MM.1S (cell line): ENCODE measurements around the gene PDE6A.

ENCODE experiments used
- DNase-seq: peaks from one replicate; pipeline ENCODE4 v3.0.0-alpha.2; 2015
- H2AFZ ChIP-seq: fragments of 300-600 bp; sonication (generic); 2 replicates; pipeline ENCODE4 v1.6.0; 2016; ENCODE audit warnings: antibody characterized with exemption, low read length
- H3F3A ChIP-seq: fragments of 300-600 bp; sonication (generic); 2 replicates; pipeline ENCODE4 v1.6.1; 2016; ENCODE audit warnings: mild to moderate bottlenecking, antibody characterized with exemption, low read length, moderate library complexity, mixed read lengths; ENCODE audit not compliant: insufficient read depth
- H3K27ac ChIP-seq: fragments of 300-600 bp; sonication (generic); 2 replicates; pipeline ENCODE4 v1.5.1; 2016; ENCODE audit warnings: mild to moderate bottlenecking, low read length
- H3K27me3 ChIP-seq: fragments of 300-600 bp; sonication (generic); replicated peaks from 2 replicates; pipeline ENCODE4 v1.6.0; 2016; ENCODE audit warnings: low read length; ENCODE audit not compliant: insufficient read depth
- H3K36me3 ChIP-seq: fragments of 300-600 bp; sonication (generic); replicated peaks from 2 replicates; pipeline ENCODE4 v1.6.1; 2016; ENCODE audit warnings: mild to moderate bottlenecking, low read length, mixed read lengths; ENCODE audit not compliant: insufficient read depth
- H3K4me1 ChIP-seq: fragments of 300-600 bp; sonication (generic); 2 replicates; pipeline ENCODE4 v1.6.1; 2016; ENCODE audit warnings: low read length, mixed read lengths
- H3K4me2 ChIP-seq: fragments of 300-600 bp; sonication (generic); 2 replicates; pipeline ENCODE4 v1.6.0; 2016; ENCODE audit warnings: low read depth, low read length
- H3K4me3 ChIP-seq: fragments of 300-600 bp; sonication (generic); 2 replicates; pipeline ENCODE4 v1.5.1; 2016; ENCODE audit warnings: low read length, mixed read lengths
- H3K79me2 ChIP-seq: fragments of 300-600 bp; sonication (generic); 2 replicates; pipeline ENCODE4 v1.6.1; 2016; ENCODE audit warnings: mixed run types, low read length, mixed read lengths
- H3K9ac ChIP-seq: fragments of 300-600 bp; sonication (generic); 2 replicates; pipeline ENCODE4 v1.6.1; 2016; ENCODE audit warnings: low read length, mixed read lengths
- H3K9me2 ChIP-seq: fragments of 300-600 bp; sonication (generic); replicated peaks from 2 replicates; pipeline ENCODE4 v1.6.1; 2016; ENCODE audit warnings: mild to moderate bottlenecking, low read length, mixed read lengths; ENCODE audit not compliant: insufficient read depth
- H3K9me3 ChIP-seq: fragments of 300-600 bp; sonication (generic); replicated peaks from 2 replicates; pipeline ENCODE4 v1.6.1; 2016; ENCODE audit warnings: mild to moderate bottlenecking, low read length, mixed read lengths; ENCODE audit not compliant: insufficient read depth
- H4K20me1 ChIP-seq: fragments of 300-600 bp; sonication (generic); 2 replicates; pipeline ENCODE4 v1.6.1; 2016; ENCODE audit warnings: mild to moderate bottlenecking, low read length, moderate library complexity, mixed read lengths; ENCODE audit not compliant: insufficient read depth
- EZH2 ChIP-seq: fragments of 300-600 bp; sonication (generic); optimal IDR thresholded peaks from 2 replicates; pipeline ENCODE3; 2017; ENCODE audit warnings: low read depth, mild to moderate bottlenecking, antibody characterized with exemption, low read length, mixed read lengths
- EZH2phosphoT487 ChIP-seq: fragments of 300-600 bp; sonication (generic); IDR thresholded peaks from 2 replicates; pipeline ENCODE4 v1.6.1; 2018; ENCODE audit warnings: antibody characterized with exemption, low read length
- TF ChIP-seq, protein P1 (sequence below): fragments of 300-600 bp; sonication (generic); IDR thresholded peaks from 2 replicates; pipeline ENCODE4 v1.5.1; 2016; ENCODE audit warnings: antibody characterized with exemption, low read length, mixed read lengths

The PDE6A gene

GRCh38 chr5:149911031-149911430 is 33.6 kb downstream of the PDE6A start:
- no peak overlapping the region for H3K27ac ChIP-seq
- DNase-seq = no peak
- no peak overlapping the region for H3K4me3 ChIP-seq
- H3K9me3 ChIP-seq = no peaks in the 10 kb centered on the region
- no peaks in the 10 kb centered on the region for H4K20me1 ChIP-seq
- H3K4me2 ChIP-seq = no peak overlapping the region
- TF ChIP-seq EZH2 (no peak), EZH2phosphoT487 (no peak)
- TF ChIP-seq, protein P1, sequence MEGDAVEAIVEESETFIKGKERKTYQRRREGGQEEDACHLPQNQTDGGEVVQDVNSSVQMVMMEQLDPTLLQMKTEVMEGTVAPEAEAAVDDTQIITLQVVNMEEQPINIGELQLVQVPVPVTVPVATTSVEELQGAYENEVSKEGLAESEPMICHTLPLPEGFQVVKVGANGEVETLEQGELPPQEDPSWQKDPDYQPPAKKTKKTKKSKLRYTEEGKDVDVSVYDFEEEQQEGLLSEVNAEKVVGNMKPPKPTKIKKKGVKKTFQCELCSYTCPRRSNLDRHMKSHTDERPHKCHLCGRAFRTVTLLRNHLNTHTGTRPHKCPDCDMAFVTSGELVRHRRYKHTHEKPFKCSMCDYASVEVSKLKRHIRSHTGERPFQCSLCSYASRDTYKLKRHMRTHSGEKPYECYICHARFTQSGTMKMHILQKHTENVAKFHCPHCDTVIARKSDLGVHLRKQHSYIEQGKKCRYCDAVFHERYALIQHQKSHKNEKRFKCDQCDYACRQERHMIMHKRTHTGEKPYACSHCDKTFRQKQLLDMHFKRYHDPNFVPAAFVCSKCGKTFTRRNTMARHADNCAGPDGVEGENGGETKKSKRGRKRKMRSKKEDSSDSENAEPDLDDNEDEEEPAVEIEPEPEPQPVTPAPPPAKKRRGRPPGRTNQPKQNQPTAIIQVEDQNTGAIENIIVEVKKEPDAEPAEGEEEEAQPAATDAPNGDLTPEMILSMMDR = no peak
- no peak overlapping the region for H3K9ac ChIP-seq
- H3K36me3 ChIP-seq = no peaks in the 10 kb centered on the region
- no peak overlapping the region for H2AFZ ChIP-seq
- no peaks in the 10 kb centered on the region for H3K79me2 ChIP-seq
- H3F3A ChIP-seq = no peaks in the 10 kb centered on the region
- no peaks in the 10 kb centered on the region for H3K27me3 ChIP-seq
- H3K4me1 ChIP-seq = 0 out of 2 replicates have a peak, but pooled peaks cover 3% of the 10 kb centered on the region
- H3K9me2 ChIP-seq = no peaks in the 10 kb centered on the region

GRCh38 chr5:149907828-149908227 is 36.8 kb downstream of the PDE6A start:
- no peaks in the 10 kb centered on the region for H3K36me3 ChIP-seq
- no peak overlapping the region for H2AFZ ChIP-seq
- H3K4me3 ChIP-seq = no peak overlapping the region
- no peaks in the 10 kb centered on the region for H3K79me2 ChIP-seq
- no peak overlapping the region for H3K9ac ChIP-seq
- H4K20me1 ChIP-seq = no peaks in the 10 kb centered on the region
- no peaks in the 10 kb centered on the region for H3K27me3 ChIP-seq
- H3K9me2 ChIP-seq = no peaks in the 10 kb centered on the region
- TF ChIP-seq, protein P1 = no peak
- TF ChIP-seq EZH2phosphoT487 (no peak), EZH2 (no peak)
- H3K4me2 ChIP-seq = no peak overlapping the region
- no peaks in the 10 kb centered on the region for H3K4me1 ChIP-seq
- no peaks in the 10 kb centered on the region for H3F3A ChIP-seq
- no peaks in the 10 kb centered on the region for H3K9me3 ChIP-seq
- no peak for DNase-seq
- no peak overlapping the region for H3K27ac ChIP-seq

DNA sequence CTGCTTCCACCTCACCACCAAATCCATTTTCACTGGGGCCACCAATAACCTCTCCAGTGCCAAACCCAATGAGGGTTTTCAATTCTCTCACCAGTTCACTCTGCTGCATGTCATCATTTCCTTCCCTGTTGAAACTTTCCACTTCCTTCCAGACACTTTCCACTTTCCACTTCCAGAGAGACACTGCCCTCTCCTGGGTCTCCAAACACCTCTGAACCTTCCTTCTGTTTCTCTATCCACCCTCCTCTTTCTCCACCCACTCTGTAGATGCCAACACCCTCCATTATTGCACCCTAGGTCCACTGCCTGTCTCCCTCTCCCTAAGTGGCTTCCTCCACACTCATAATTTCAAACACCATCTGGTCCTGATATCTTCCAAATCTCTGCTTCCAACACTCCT is 39.6 kb downstream of the PDE6A start:
- Histone ChIP-seq H3K9ac (no peak overlapping the region), H4K20me1 (no peaks in the 10 kb centered on the region), H2AFZ (no peak overlapping the region), H3K36me3 (no peaks in the 10 kb centered on the region), H3K4me2 (no peak overlapping the region), H3K79me2 (no peaks in the 10 kb centered on the region), H3K27me3 (no peaks in the 10 kb centered on the region), H3K9me2 (no peaks in the 10 kb centered on the region), H3K4me3 (no peak overlapping the region), H3K9me3 (no peaks in the 10 kb centered on the region), H3K27ac (no peak overlapping the region), H3K4me1 (no peaks in the 10 kb centered on the region), H3F3A (no peaks in the 10 kb centered on the region)
- no peak for DNase-seq
- TF ChIP-seq, protein P1 = no peak
- TF ChIP-seq EZH2phosphoT487 = no peak
- no peak for TF ChIP-seq EZH2
